Urinary bladder (tissue), 4 donors: ENCODE data around the gene NAV3. TPM values are rescaled to one million over a fixed set of nuclear protein-coding genes. Genes with fewer than 3 reads are reported as not detected.

ENCODE experiments used
- DNase-seq: peaks from one replicate; pipeline ENCODE4 v3.0.0-alpha.2; 2015; ENCODE audit errors: extremely low spot score
- H3K27ac ChIP-seq: one replicate; pipeline ENCODE4 v1.5.1; 2013; ENCODE audit warnings: low read depth, mild to moderate bottlenecking, moderate library complexity
- H3K36me3 ChIP-seq: one replicate; pipeline ENCODE4 v1.6.1; 2013; ENCODE audit warnings: mild to moderate bottlenecking, moderate library complexity; ENCODE audit not compliant: insufficient read depth
- H3K4me1 ChIP-seq: one replicate; pipeline ENCODE4 v1.6.1; 2013; ENCODE audit warnings: mild to moderate bottlenecking, moderate library complexity; ENCODE audit not compliant: insufficient read depth
- H3K4me3 ChIP-seq: one replicate; pipeline ENCODE4 v1.5.1; 2013; ENCODE audit warnings: low read depth, low read length
- WGBS: extraction: QIAGEN DNeasy Blood & Tissue Kit; methylation state at CpG from one replicate; pipeline ENCODE4 v1.1.7; 2013; 5-methylcytosine and 5-hydroxymethylcytosine counted together
- polyA plus RNA-seq: library from polyadenylated mRNA; stranded (reverse); fragments of 200-250 nt; gene quantifications from one replicate; pipeline ENCODE4 v1.2.3, GENCODE V29; 2013
- total RNA-seq: library from RNA; depleted of rRNA; stranded (reverse); fragments of >200 nt; gene quantifications from one replicate; pipeline ENCODE4 v1.2.3, GENCODE V29; 2014
- donor health status: healthy with polysubstance abuse.
- donor health status: healthy.

NAV3 gene
- total and polyA plus RNA-seq, 2 donors, result 5.3 to 97.2 TPM

DNA sequence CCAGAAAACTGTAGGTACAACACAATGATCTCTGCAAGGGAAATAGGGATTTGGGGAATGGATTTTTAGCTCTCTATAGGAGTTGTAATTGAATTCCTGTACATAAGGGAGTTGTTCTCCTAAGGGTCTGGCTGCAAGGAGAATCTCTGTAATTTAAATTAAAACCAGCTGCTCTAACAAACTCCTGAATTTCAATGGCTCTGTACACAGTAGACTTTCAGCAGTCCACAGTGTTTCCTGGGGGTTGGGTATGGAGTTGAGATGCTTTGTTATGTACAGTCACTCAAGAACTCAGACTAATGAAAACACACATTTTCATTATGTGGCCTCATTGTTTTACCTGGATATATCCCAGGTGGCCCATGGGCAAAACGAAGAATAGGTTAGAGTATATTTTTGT, 93.2 kb downstream of the NAV3 start:
- Histone ChIP-seq H3K36me3 (no peaks in the 10 kb centered on the region), H3K4me3 (no peak overlapping the region), H3K4me1 (no peaks in the 10 kb centered on the region), H3K27ac (no peak overlapping the region)
- no peak for DNase-seq
- WGBS, result 74% methylated on average over 1 of the region's 1 CpG

GRCh38 chr12:77924703-77925102, 94.0 kb downstream of the NAV3 start:
- Histone ChIP-seq H3K4me1 (no peaks in the 10 kb centered on the region), H3K27ac (no peak overlapping the region), H3K4me3 (no peak overlapping the region), H3K36me3 (no peaks in the 10 kb centered on the region)
- DNase-seq, result no peak
- 58% methylated on average over 2 of the region's 2 CpGs for WGBS

DNA sequence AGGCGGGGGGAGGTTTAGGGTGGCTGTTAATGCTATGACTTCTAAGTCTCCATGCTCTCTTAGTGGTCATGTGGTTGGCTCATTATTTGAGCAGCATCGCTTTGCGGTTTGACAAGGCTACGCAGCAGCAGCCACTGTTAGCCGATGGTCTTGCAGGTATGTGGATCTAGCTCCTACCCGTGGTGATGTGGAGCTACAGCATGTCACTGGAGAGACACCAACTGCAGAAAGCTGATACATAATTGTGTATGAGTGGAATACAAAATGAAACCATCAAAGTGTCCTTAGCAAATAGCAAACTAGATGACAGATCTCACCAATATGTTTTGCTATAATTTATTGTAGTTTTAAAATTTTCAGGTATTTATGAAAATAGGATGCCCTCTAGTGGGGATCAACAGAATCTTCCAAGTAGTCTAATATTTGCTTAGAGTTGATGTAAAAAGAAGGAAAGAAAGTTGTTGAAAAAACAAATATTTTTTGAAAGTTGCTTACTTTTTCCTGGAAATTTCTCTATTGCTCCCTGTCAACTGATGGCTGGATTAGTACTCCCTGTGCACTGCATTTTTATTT, 94.9 kb downstream of the NAV3 start:
- WGBS, result under 1% methylated on average over 6 of the region's 6 CpGs
- no peak overlapping the region for H3K4me3 ChIP-seq
- DNase-seq, result peak; percentile 50
- H3K36me3 ChIP-seq, result no peaks in the 10 kb centered on the region
- no peak overlapping the region for H3K27ac ChIP-seq
- H3K4me1 ChIP-seq, result no peaks in the 10 kb centered on the region

DNA sequence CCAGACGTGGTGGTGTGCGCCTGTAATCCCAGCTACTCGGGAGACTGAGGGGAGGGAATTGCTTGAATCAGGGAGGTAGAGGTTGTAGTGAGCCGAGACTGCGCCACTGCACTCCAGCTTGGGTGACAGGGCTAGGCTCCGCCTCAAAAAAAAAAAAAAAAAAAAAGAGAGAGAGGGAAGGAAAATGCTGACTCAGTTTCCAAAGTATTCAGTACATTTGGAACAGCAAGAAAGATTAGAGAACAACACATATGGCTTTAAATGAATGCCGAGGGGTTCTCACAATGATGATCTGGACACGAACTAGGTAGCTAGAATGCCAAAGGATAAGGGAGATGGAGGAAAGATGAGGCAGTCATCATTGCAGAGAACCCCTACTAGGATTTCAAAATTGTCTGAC, 97.4 kb downstream of the NAV3 start:
- no peaks in the 10 kb centered on the region for H3K4me1 ChIP-seq
- H3K27ac ChIP-seq, result no peak overlapping the region
- no peak overlapping the region for H3K4me3 ChIP-seq
- H3K36me3 ChIP-seq, result no peaks in the 10 kb centered on the region
- 91% methylated on average over 8 of the region's 8 CpGs for WGBS
- no peak for DNase-seq

- no peak for DNase-seq
- no peaks in the 10 kb centered on the region for H3K4me1 ChIP-seq
- H3K36me3 ChIP-seq, result no peaks in the 10 kb centered on the region
- no peak overlapping the region for H3K27ac ChIP-seq
- 94% methylated on average over 2 of the region's 2 CpGs for WGBS
- no peak overlapping the region for H3K4me3 ChIP-seq
Observed at GRCh38 chr12:77932216-77932615, 101.5 kb downstream of the NAV3 start.

GRCh38 chr12:77938301-77938700, 107.6 kb downstream of the NAV3 start:
- DNase-seq, result no peak
- no peak overlapping the region for H3K27ac ChIP-seq
- H3K36me3 ChIP-seq, result no peaks in the 10 kb centered on the region
- no peaks in the 10 kb centered on the region for H3K4me1 ChIP-seq
- H3K4me3 ChIP-seq, result no peak overlapping the region

DNA sequence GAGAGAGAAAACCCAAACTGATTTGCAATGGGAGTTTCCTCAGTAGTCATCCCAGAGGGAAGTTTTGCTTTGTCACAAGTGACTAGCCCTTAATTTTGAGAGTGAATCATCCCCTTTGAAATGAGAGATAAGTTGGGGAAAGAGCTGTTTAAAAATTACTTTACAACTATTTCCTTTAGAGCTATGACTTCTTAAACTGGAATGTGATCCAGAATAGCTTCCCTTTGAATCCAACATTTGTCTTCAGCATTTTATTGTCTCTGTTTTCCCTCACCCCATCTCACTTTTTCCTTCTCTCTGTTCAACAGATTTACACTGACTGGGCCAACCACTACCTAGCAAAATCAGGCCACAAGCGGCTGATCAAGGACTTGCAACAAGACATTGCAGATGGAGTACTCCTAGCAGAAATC, 109.3 kb downstream of the NAV3 start:
- no peak overlapping the region for H3K27ac ChIP-seq
- no peaks in the 10 kb centered on the region for H3K4me1 ChIP-seq
- no peak overlapping the region for H3K4me3 ChIP-seq
- WGBS, result 36% methylated on average over 1 of the region's 1 CpG
- DNase-seq, result no peak
- no peaks in the 10 kb centered on the region for H3K36me3 ChIP-seq

DNA sequence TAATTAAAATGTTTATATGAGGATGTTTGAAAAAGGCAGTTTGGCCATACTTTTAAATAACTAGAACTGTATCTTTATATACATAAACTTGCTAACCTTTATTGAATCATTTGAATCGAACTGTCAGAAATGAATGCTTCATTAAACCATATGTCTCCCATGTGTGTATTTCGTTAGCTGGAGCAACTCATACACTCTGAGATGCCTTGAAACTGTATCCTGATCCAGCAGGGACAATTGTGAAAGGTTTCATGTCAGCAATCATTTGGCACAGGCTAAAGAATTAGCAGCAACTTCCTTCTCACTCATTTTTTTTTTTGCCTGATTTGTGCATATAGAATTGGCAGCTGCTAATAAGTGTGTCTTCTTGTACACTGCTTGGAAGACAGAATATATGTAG, 109.9 kb downstream of the NAV3 start:
- no peak overlapping the region for H3K4me3 ChIP-seq
- DNase-seq, result no peak
- H3K4me1 ChIP-seq, result no peaks in the 10 kb centered on the region
- WGBS, result 46% methylated on average over 2 of the region's 2 CpGs
- no peak overlapping the region for H3K27ac ChIP-seq
- H3K36me3 ChIP-seq, result no peaks in the 10 kb centered on the region

DNA sequence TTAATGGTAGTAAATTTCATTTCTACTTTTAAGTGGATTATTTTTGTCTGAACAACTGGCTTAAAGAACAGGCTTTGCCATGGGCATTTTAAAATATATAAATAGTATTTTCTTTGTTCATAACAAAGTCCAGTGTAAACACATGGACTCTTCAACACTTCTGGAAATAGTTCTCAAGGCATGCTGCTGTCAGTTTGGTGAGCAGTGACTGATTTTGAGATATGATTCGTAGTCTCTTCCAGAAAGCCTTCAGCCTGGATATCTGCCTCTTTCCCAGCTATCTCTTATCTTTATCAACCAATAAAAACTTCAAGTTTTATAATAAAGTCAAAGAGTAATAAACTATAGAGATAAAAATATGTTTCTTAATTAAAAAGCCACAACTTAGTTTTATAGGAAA, 110.7 kb downstream of the NAV3 start:
- WGBS, result 26% methylated on average over 1 of the region's 1 CpG
- H3K27ac ChIP-seq, result no peak overlapping the region

DNA sequence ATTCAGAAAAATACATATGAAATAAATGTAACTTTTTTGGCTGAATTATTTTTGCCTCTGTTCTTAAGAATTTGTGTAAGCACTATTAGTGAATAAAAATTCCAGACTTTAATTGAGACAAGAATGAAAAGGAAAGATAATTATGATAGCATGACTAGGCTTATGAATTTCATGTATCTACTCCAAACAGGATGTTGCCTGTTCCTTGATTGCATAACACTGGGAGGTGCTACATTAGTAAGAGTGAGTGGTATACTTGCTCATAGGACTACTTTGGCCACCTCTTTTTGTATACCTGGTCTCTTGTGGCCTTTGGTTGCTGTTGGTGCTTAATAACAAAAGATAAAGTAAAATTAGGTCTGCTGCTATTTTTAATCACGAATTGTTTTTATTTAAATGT, 112.8 kb downstream of the NAV3 start:
- H3K4me1 ChIP-seq, result no peaks in the 10 kb centered on the region
- no peaks in the 10 kb centered on the region for H3K36me3 ChIP-seq
- no peak for DNase-seq
- no peak overlapping the region for H3K27ac ChIP-seq
- WGBS, result 57% methylated on average over 1 of the region's 1 CpG
- H3K4me3 ChIP-seq, result no peak overlapping the region

More for the DNA sequence above, 110.7 kb downstream of the NAV3 start:
- no peaks in the 10 kb centered on the region for H3K4me1 ChIP-seq
- no peak overlapping the region for H3K4me3 ChIP-seq
- H3K36me3 ChIP-seq, result no peaks in the 10 kb centered on the region
- DNase-seq, result no peak

DNA sequence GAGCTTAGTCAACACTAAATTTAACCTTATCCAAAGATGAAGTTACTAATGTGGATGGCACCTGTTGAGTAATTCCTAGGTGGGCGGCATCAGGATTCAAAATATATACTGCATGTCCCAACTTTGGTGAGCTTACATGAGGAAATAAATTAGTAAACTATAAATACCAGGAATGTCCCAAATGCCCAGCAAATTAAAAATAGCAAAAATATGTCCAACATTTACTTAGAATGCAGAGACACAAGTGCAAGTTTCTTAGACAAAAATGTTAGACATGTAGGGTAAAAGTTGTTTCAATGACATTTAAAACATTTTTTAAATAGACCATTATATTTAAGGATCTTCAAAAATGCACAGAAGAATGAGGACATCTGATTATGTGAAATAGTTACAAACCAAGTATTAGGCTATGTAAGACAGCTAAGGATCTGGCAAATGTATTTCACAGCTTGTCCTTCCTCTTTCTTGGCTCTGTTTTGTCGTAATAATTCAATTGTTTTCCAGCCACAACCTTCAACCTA, 115.9 kb downstream of the NAV3 start:
- Histone ChIP-seq H3K4me1 (no peaks in the 10 kb centered on the region), H3K36me3 (no peaks in the 10 kb centered on the region), H3K27ac (no peak overlapping the region), H3K4me3 (no peak overlapping the region)
- no peak for DNase-seq
- WGBS, result 44% methylated on average over 2 of the region's 2 CpGs

DNA sequence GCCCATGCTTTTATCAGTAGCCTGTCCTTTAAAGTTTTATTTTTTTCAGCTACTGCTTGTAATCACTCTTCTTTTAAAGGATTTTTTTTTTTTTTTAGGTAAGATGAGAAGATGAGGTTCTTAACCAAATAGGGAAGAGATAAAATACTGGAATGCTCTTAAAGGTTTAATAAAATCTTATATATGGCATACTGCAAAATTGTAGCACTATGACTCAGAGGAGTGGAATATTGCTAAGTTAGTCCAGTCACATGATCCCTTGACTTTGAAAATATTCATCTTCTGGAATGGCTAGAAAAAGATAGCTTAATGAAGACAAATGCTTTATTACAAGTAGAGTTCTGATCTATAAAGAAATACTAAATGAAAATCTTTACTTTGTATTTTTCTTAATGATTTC, 116.6 kb downstream of the NAV3 start:
- Histone ChIP-seq H3K36me3 (no peaks in the 10 kb centered on the region), H3K4me3 (no peak overlapping the region), H3K4me1 (no peaks in the 10 kb centered on the region), H3K27ac (no peak overlapping the region)
- DNase-seq, result no peak

- no peaks in the 10 kb centered on the region for H3K36me3 ChIP-seq
Observed at GRCh38 chr12:77947746-77948145, 117.1 kb downstream of the NAV3 start.

DNA sequence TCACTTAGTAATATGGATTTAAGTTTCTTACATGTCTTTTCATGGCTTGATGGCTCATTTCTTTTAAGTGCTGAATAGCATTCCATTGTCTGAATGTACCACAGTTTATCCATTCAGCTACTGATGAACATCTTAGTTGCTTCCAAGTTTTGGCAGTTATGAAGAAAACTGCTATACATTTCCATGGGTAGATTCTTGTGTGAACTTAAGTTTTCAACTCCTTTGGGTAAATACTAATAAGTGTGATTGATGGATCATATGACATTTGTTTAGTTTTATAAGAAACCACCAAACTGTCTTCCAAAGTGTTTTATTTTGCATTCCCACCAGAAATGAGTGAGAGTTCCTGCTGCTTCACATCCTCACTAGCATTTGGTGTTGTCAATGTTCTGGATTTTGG, 119.2 kb downstream of the NAV3 start:
- Histone ChIP-seq H3K27ac (no peak overlapping the region), H3K4me3 (no peak overlapping the region), H3K4me1 (no peaks in the 10 kb centered on the region), H3K36me3 (no peaks in the 10 kb centered on the region)
- DNase-seq, result no peak

More at GRCh38 chr12:77947746-77948145, 117.1 kb downstream of the NAV3 start:
- Histone ChIP-seq H3K27ac (no peak overlapping the region), H3K4me1 (no peaks in the 10 kb centered on the region), H3K4me3 (no peak overlapping the region)
- 93% methylated on average over 1 of the region's 1 CpG for WGBS
- DNase-seq, result no peak
